Activated T-cell treated with anti-CD3 and anti-CD28 coated beads, Interleukin-2, amount 50 U/mL, for 72 hours (primary cell): ENCODE measurements around the gene OR52E5. TPM values are rescaled to one million over a fixed set of nuclear protein-coding genes. Genes with fewer than 3 reads are reported as not detected.
A peak's percentile ranks its signal among the peaks of the same experiment; 100 is the strongest.

Source experiments
- ATAC-seq, 2 donors: fragments of 150-1000 bp; cut with Tn5 transposase; replicated peaks in 1 of 2; 2 replicates each; pipeline ENCODE4 v1.10.0; 2021; ENCODE audit warnings: moderate library complexity in 2 of 2, mild to moderate bottlenecking in 1 of 2
- DNase-seq, 2 donors: peaks; one replicate each; pipeline ENCODE4 v3.0.0; 2021 to 2022; ENCODE audit warnings: mixed read lengths in 1 of 2
- H3K27ac Mint-ChIP-seq: one replicate; pipeline ENCODE4 v1.8.0; 2022; ENCODE audit warnings: mild to moderate bottlenecking, moderate library complexity, mixed read lengths
- H3K27me3 Mint-ChIP-seq: one replicate; pipeline ENCODE4 v1.8.0; 2022; ENCODE audit warnings: low read depth, mixed read lengths
- H3K36me3 Mint-ChIP-seq, 2 donors: one replicate each; pipeline ENCODE4 v1.8.0; 2022; ENCODE audit warnings: mixed read lengths in 2 of 2, mild to moderate bottlenecking in 1 of 2; ENCODE audit not compliant: insufficient read depth in 2 of 2
- H3K4me1 Mint-ChIP-seq: one replicate; pipeline ENCODE4 v1.8.0; 2022; ENCODE audit warnings: low read depth, mixed read lengths
- H3K4me3 Mint-ChIP-seq, 2 donors: one replicate each; pipeline ENCODE4 v1.8.0; 2022; ENCODE audit warnings: mild to moderate bottlenecking in 2 of 2, mixed read lengths in 2 of 2, moderate library complexity in 2 of 2
- H3K9me3 Mint-ChIP-seq, 2 donors: one replicate each; pipeline ENCODE4 v1.8.0; 2022; ENCODE audit warnings: mixed read lengths in 2 of 2
- total RNA-seq, 2 donors: library from RNA; stranded (reverse); gene quantifications; one replicate each; pipeline ENCODE4 v1.2.3, GENCODE V29; 2022

The OR52E5 gene
- total RNA-seq, 2 donors from 2014 or later, result not detected

- no peak overlapping the region for H3K27ac Mint-ChIP-seq
- H3K36me3 Mint-ChIP-seq, result peaks cover 0 to 2% of the 10 kb centered on the region in 2 donors
- no peaks in the 10 kb centered on the region for H3K27me3 Mint-ChIP-seq
- H3K9me3 Mint-ChIP-seq, result peaks cover 5 to 9% of the 10 kb centered on the region in 2 donors
- H3K4me3 Mint-ChIP-seq, result no peak overlapping the region
- no peaks in the 10 kb centered on the region for H3K4me1 Mint-ChIP-seq
- DNase-seq (peak; percentile 56 to 59), ATAC-seq (peak; percentile 94 to 97)
Observed at GRCh38 chr11:5922749-5923426, 29.9 kb downstream of the OR52E5 start.

- Mint-ChIP-seq H3K4me3 (no peak overlapping the region), H3K27ac (no peak overlapping the region), H3K36me3 (peaks cover 0 to 2% of the 10 kb centered on the region in 2 donors)
Observed at GRCh38 chr11:5923427-5923776, 30.4 kb downstream of the OR52E5 start.

GRCh38 chr11:5923794-5924193, 30.8 kb downstream of the OR52E5 start:
- ATAC-seq, result peak in 1 of 2 donors; percentile 10
- Mint-ChIP-seq H3K27me3 (no peaks in the 10 kb centered on the region), H3K4me1 (no peaks in the 10 kb centered on the region), H3K27ac (no peak overlapping the region), H3K4me3 (no peak overlapping the region), H3K9me3 (peaks cover 7 to 8% of the 10 kb centered on the region in 2 donors), H3K36me3 (peaks cover 2 to 3% of the 10 kb centered on the region in 2 donors)
- no peak for DNase-seq

More at GRCh38 chr11:5923427-5923776, 30.4 kb downstream of the OR52E5 start:
- ATAC-seq, result peak; percentile 57 to 68
- H3K9me3 Mint-ChIP-seq, result peaks cover 6 to 12% of the 10 kb centered on the region in 2 donors
- peak in 1 of 2 donors; percentile 6 for DNase-seq
- H3K4me1 Mint-ChIP-seq, result no peaks in the 10 kb centered on the region
- no peaks in the 10 kb centered on the region for H3K27me3 Mint-ChIP-seq

- Mint-ChIP-seq H3K27me3 (no peaks in the 10 kb centered on the region), H3K9me3 (peaks cover 7 to 10% of the 10 kb centered on the region in 2 donors), H3K4me1 (no peaks in the 10 kb centered on the region), H3K36me3 (peaks cover 0 to 3% of the 10 kb centered on the region in 2 donors), H3K4me3 (no peak overlapping the region), H3K27ac (no peak overlapping the region)
- DNase-seq, result no peak
- no peak for ATAC-seq
Observed at GRCh38 chr11:5928271-5928670, 35.3 kb downstream of the OR52E5 start.

GRCh38 chr11:5928811-5929210, 35.8 kb downstream of the OR52E5 start:
- no peaks in the 10 kb centered on the region for H3K4me1 Mint-ChIP-seq
- no peaks in the 10 kb centered on the region for H3K27me3 Mint-ChIP-seq
- peaks cover 7 to 10% of the 10 kb centered on the region in 2 donors for H3K9me3 Mint-ChIP-seq
- H3K27ac Mint-ChIP-seq, result no peak overlapping the region
- peaks cover 0 to 3% of the 10 kb centered on the region in 2 donors for H3K36me3 Mint-ChIP-seq
- no peak overlapping the region for H3K4me3 Mint-ChIP-seq
- ATAC-seq (no peak), DNase-seq (no peak)

GRCh38 chr11:5929571-5930368, 36.8 kb downstream of the OR52E5 start:
- ATAC-seq (no peak), DNase-seq (no peak)
- Mint-ChIP-seq H3K4me1 (no peaks in the 10 kb centered on the region), H3K4me3 (no peak overlapping the region), H3K9me3 (peaks cover 6 to 7% of the 10 kb centered on the region in 2 donors), H3K36me3 (peaks cover 0 to 3% of the 10 kb centered on the region in 2 donors), H3K27ac (no peak overlapping the region), H3K27me3 (no peaks in the 10 kb centered on the region)

GRCh38 chr11:5930614-5931013, 37.6 kb downstream of the OR52E5 start:
- peaks cover 0 to 3% of the 10 kb centered on the region in 2 donors for H3K36me3 Mint-ChIP-seq
- peaks cover 6 to 7% of the 10 kb centered on the region in 2 donors for H3K9me3 Mint-ChIP-seq
- H3K27me3 Mint-ChIP-seq, result no peaks in the 10 kb centered on the region
- no peak overlapping the region for H3K27ac Mint-ChIP-seq
- H3K4me1 Mint-ChIP-seq, result no peaks in the 10 kb centered on the region
- DNase-seq (no peak), ATAC-seq (no peak)
- no peak overlapping the region for H3K4me3 Mint-ChIP-seq

- ATAC-seq, result no peak
- Mint-ChIP-seq H3K4me1 (no peaks in the 10 kb centered on the region), H3K27me3 (no peaks in the 10 kb centered on the region), H3K9me3 (peaks cover 5 to 7% of the 10 kb centered on the region in 2 donors), H3K27ac (no peak overlapping the region), H3K4me3 (no peak overlapping the region), H3K36me3 (peaks cover 0 to 3% of the 10 kb centered on the region in 2 donors)
- DNase-seq, result no peak
Observed at GRCh38 chr11:5931061-5931460, 38.1 kb downstream of the OR52E5 start.

GRCh38 chr11:5932671-5933070, 39.7 kb downstream of the OR52E5 start:
- Mint-ChIP-seq H3K4me3 (no peak overlapping the region), H3K9me3 (peaks cover 5 to 9% of the 10 kb centered on the region in 2 donors), H3K4me1 (no peaks in the 10 kb centered on the region), H3K36me3 (peaks cover 0 to 3% of the 10 kb centered on the region in 2 donors), H3K27ac (no peak overlapping the region), H3K27me3 (no peaks in the 10 kb centered on the region)
- ATAC-seq, result no peak
- DNase-seq, result no peak

- Mint-ChIP-seq H3K4me3 (no peak overlapping the region), H3K27ac (no peak overlapping the region), H3K9me3 (peaks cover 5 to 9% of the 10 kb centered on the region in 2 donors), H3K36me3 (peaks cover 0 to 3% of the 10 kb centered on the region in 2 donors), H3K4me1 (no peaks in the 10 kb centered on the region), H3K27me3 (no peaks in the 10 kb centered on the region)
- ATAC-seq, result no peak
- no peak for DNase-seq
Observed at GRCh38 chr11:5933116-5933515, 40.1 kb downstream of the OR52E5 start.

- no peaks in the 10 kb centered on the region for H3K36me3 Mint-ChIP-seq
- no peaks in the 10 kb centered on the region for H3K4me1 Mint-ChIP-seq
- no peak overlapping the region for H3K27ac Mint-ChIP-seq
- H3K9me3 Mint-ChIP-seq, result peaks cover 0 to 3% of the 10 kb centered on the region in 2 donors
- DNase-seq, result no peak
- ATAC-seq, result no peak
- peak overlapping the region in 1 of 2 donors; percentile 1 for H3K4me3 Mint-ChIP-seq
- peaks cover 13% of the 10 kb centered on the region for H3K27me3 Mint-ChIP-seq
Observed at GRCh38 chr11:5937868-5938602, 45.0 kb downstream of the OR52E5 start.

- no peaks in the 10 kb centered on the region for H3K36me3 Mint-ChIP-seq
- DNase-seq, result no peak
- H3K27ac Mint-ChIP-seq, result no peak overlapping the region
- H3K4me3 Mint-ChIP-seq, result peak overlapping the region in 1 of 2 donors; percentile 1
- H3K27me3 Mint-ChIP-seq, result peaks cover 13% of the 10 kb centered on the region
- H3K4me1 Mint-ChIP-seq, result no peaks in the 10 kb centered on the region
- peaks cover 0 to 3% of the 10 kb centered on the region in 2 donors for H3K9me3 Mint-ChIP-seq
- no peak for ATAC-seq
Observed at GRCh38 chr11:5938603-5938965, 45.6 kb downstream of the OR52E5 start.

GRCh38 chr11:5940748-5941147, 47.7 kb downstream of the OR52E5 start:
- Mint-ChIP-seq H3K4me1 (no peaks in the 10 kb centered on the region), H3K36me3 (no peaks in the 10 kb centered on the region)

More at GRCh38 chr11:5940748-5941147, 47.7 kb downstream of the OR52E5 start:
- peaks cover 0 to 3% of the 10 kb centered on the region in 2 donors for H3K9me3 Mint-ChIP-seq
- DNase-seq (no peak), ATAC-seq (no peak)
- peaks cover 20% of the 10 kb centered on the region for H3K27me3 Mint-ChIP-seq
- no peak overlapping the region for H3K27ac Mint-ChIP-seq
- H3K4me3 Mint-ChIP-seq, result no peak overlapping the region
